HG03521 (cell line): Measurements from ENCODE around the gene NUP153.
A peak's percentile ranks its signal among the peaks of the same experiment; 100 is the strongest.
"Not testable (repeated sequence)": the region's sequence is repeated elsewhere in the genome, so short reads cannot be mapped to it uniquely, and the experiment has no call there.

Experiments used
- ATAC-seq: cut with Tn5 transposase; IDR thresholded peaks from one replicate; pipeline ENCODE4 v1.9.1; 2021; ENCODE audit warnings: mild to moderate bottlenecking, moderate library complexity; ENCODE audit not compliant: unreplicated experiment

NUP153 gene

DNA sequence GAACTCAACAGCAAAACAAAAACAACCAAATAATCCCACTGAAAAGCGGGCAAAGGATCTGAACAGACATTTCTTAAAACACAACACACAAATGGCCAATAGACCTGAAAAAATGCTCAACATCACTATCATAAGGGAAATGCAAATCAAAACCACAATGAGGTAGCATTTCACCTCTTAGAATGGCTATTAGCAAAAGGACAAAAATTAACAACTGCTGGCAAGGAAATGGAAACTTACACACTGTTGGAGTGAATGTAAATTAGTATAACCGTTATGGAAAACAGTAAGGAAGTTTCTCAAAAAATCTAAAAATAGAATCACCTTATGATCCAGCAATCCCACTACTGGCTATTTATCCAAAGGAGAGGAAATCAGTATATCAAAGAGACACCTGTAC is 85.7 kb downstream of the NUP153 start:
- no peak for ATAC-seq

DNA sequence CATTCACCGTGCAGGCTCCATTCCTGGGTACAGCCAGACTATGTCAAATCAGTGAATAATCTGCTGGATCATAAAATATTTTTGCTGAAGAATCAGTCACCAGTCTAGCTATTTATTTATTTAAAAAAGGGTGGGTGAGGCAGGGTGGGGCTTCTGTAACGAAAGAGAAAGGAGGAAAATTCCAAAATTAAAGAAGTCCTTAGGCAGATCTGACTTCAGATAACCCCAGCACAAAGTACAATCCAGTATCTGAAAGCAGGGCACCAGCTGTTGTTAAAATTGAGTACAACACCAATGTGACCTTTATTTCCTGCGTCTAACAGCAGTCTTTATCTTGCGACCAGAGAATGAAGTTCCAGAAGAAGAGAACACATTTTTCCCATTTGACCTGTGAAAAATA is 90.9 kb downstream of the NUP153 start:
- no peak for ATAC-seq

DNA sequence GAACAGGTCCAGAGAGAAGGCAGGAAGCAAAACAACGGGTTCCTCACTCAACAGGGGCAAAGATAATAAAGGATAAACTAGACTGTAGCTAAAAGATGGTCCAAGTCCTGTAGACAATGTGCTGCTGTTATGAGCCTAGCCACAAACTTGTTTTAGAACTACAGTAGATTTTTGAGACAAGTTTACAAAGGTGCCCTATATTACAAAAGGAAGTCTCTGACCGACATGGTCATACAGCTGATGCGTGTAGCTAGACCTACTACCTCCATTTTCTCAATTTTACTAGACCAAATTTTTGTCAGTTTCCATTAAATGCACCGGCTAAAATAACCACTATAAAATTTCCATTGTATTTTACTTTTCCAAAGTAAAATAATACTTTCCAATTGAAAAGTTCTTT is 94.7 kb downstream of the NUP153 start:
- ATAC-seq, result no peak

DNA sequence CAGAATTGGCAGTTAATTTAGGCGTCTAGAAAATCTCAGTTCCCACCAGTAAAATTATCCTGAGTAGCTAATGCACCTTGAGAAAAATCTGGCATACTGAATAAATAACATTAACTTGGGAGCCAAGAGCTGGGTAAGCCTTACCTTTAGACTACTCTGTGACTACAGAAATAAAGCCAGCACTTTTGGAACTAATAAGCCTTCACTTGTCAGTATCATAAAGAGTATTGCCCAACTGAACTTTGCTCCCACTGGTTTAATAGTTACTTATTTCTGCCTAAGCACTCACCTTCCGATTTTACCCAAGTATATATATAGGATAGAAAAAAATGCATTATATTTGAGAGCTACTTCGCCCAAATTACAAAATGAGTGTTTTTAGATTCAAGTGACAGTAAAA is 95.9 kb downstream of the NUP153 start:
- no peak for ATAC-seq

DNA sequence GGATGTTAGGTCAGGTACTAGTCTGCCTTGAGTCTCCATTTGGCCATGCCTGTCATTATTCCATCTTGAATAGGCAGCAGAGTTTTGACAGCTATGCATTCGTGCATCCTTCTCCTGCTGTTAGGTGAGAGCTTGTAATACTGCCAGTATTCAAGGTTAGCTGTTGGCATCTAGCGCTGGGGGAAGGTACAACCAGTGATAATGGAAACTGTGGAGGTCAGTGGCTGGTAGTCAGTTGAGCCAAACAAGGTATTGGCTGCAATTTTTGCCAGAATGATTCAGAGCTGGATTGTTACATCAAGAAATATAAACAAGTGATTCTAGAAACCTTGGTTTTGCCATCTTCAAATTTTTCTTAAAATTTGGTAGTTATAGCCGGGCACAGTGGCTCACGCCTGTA is 100.1 kb downstream of the NUP153 start:
- no peak for ATAC-seq

DNA sequence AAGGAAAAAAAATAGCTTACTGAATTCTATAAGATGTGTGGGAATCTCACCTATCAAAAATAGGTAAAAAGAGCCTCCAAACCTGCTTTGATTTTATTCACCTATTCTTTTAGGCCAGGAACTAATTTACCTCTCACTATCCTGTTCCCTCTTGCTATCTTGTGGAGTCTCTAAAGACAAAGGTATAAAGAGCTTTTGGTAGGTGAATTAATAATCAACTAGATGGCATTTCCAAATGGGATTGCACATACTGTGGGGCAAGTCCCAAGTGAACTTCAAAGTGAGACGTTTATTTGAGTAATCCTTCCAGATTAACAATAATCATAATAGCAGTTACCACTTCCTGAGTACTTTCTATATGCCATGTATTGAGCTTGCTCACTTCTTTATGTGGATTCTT is 103.8 kb downstream of the NUP153 start:
- ATAC-seq, result no peak

DNA sequence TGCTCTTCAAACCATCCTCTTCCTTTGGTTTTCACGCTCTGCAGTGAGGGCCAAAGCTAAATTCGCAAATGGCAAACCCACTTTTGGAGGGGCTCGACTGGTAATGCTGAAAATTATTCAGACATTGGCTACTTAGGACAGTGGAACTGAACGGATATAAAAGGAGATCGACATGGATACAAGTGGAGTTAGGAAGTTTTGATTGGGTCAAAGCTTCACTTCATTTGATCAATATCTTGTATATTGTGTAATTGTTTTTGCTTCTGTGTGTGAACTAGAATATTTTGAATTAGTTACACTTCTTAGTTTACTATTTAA is 105.4 kb downstream of the NUP153 start:
- no peak for ATAC-seq

DNA sequence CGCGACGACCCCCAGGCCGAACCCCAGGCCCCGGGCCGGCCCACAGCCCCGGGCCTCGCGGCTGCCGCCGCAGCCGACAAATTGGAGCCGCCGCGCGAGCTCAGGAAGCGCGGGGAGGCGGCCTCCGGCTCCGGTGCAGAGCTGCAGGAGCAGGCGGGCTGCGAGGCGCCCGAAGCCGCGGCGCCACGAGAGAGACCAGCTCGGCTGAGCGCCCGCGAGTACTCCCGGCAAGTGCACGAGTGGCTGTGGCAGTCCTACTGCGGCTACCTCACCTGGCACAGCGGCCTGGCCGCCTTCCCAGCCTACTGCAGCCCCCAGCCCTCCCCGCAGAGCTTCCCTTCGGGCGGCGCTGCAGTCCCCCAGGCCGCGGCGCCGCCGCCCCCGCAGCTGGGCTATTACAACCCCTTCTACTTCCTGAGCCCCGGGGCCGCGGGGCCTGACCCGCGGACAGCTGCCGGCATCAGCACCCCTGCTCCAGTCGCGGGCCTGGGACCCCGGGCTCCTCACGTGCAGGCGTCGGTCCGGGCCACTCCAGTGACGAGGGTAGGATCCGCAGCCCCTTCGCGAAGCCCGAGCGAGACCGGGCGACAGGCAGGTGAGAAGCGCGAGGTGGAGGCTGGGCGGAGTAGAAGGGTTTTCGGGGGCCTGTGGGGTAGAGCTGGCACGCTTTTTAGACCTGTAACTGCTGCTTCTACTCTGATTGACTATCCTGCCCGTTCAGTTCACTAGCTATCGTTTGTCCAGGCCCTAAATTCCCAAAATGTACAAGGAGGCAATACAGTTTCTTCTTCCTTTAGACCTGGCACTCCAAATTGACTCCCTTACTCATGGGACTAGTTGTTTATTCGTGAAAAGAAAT is 106.0 kb downstream of the NUP153 start:
- ATAC-seq, result peak; percentile 41

DNA sequence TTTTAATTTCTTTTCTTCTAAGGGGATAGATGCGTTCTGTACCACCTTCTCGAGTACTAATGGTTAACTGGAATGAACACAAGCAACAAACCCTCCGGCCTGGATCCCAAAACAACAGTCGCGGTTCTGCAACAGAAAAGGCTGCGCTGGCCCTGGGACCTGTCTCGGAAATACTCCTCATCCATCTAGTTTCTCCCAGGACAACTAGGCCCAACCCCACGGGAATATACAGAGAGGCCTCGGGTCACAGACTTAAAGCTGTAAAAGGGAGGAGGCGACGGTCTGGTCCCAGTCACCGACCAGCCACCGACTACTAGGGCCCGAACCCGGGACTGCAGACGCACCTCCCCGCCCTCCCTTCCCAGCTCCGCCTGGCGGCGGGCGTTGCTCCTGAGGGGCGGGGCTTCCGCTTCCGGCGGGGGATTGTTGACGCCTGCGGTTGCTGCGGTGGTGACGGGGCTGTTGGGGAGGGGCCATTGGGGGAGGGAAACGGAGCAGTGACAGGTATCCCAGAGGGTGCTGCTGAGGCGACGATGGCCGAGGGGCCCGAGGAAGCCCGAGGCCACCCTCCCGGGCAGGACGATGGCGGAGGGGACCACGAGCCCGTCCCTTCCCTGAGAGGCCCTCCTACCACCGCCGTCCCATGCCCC is 106.7 kb downstream of the NUP153 start, which contains the start of gene FAM8A1:
Gene FAM8A1, plus strand, starts transcription at position 426 of the 650 bp plus-strand sequence. Its CDS starts 108 bp downstream, at position 534.
- ATAC-seq, result peak; percentile 86

DNA sequence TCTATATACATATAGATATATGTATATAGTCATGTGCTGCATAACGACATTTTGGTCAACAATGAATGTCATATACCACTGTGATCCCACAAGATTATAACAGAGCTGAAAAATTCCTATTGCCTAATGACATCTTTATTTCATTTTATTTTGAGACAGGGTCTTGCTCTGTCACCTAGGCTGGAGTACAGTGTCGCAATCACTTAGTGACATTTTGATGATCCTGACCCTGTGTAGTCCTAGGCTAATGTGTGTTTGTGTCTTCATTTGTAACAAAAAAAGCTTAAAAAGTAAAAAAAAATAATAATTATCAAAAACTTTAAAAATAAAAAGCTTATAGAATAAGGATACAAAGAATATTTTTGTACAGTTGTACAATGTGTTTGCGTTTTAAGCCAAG is 110.6 kb downstream of the NUP153 start:
- no peak for ATAC-seq

DNA sequence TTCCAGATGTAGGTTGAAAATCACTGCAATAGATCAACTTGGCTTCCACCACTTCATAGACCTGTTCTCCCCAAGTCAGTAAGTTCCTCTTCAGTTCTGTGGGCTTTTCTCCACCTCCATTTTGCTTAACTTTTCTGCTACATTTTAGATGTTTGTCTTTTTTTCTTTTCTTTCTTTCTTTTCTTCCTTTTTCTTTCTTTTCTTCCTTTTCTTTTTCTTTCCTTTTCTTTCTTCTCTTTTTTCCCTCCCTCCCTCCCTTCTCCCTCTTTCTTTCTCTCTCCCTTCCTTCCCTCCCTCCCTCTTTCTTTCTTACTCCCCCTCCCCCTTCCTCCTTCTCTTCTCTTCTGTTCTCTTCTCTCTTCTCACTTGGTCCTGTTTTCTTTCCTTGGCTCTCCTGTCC is 113.5 kb downstream of the NUP153 start:
- ATAC-seq, result no peak

DNA sequence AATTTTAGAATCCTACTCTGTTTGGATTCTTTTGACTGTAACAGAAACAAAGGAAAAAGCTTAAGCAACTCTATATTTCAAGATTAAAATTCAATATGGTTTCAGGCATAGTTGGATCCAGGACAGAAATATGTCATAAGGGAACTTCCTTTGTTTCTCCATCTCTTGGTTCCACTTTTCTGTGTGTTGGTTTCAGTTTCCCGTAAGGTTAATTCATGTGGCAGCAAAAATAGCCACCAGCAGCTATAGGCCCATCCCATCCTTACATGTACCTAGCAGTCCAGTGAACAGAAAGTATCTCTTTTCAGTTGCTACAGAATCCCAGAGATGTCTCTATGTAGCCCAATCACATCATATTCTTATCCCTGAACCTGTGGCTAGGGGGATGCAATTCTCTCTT is 115.4 kb downstream of the NUP153 start:
- no peak for ATAC-seq

DNA sequence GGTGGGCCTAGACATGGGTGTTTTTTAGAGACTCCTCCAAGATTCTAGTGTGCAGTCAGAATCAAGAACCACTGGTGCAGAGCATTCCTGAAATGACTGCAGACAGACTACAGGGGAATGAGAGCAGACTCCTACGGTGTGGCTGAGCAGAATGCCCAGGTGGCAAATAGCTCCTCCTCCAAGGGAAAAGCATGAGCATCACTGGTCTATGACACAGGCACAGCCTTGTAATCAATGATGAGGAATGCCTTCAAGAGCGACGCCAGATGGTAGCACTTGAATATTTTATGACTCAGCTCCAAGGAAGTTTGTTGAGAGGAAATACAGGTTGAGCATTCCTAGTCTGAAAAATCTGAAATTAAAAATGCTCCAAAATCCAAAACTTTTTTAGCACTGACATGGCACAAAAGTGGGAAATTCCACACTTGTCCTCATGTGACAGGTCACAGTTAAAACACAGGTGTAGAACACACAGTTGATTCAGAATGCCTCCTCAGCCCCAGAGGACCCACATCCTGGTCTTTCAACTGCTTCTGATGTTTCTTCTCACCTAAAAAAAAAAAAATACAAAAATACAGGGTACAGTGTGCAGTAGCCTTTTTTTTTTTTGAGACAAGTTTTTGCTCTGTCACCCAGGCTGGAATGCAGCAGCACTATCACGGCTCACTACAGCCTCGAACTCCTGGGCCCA is 117.2 kb downstream of the NUP153 start:
- no peak for ATAC-seq

DNA sequence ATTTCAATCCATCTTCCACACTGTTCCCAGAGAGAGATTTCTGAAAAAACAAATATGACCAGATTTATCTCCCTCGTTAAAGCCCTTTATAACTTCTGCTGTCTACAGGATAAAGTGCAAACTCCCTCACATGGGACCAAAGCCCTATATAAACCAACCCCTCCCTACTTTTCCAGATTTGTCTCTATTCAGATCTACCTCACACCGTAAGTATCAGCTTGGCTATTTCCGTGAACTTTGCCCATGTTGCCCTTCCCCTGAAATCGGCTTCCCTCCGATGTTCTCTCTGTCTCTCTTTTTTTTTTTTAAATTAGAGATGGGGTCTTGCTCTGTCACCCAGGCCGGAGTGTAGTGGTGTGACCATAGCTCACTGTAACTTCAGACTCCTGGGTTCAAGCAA is 118.7 kb downstream of the NUP153 start:
- ATAC-seq, result no peak

DNA sequence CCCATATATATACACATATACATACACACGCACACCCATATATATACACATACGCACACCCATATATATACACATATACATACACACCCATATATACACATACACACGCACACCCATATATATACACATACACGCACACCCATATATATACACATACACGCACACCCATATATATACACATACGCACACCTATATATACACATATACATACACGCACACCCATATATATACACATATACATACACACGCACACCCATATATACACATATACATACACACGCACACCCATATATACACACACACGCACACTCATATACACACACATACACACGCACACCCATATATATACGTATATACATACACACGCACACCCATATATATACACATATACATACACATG is 120.1 kb downstream of the NUP153 start:
- ATAC-seq, result not testable (repeated sequence)

DNA sequence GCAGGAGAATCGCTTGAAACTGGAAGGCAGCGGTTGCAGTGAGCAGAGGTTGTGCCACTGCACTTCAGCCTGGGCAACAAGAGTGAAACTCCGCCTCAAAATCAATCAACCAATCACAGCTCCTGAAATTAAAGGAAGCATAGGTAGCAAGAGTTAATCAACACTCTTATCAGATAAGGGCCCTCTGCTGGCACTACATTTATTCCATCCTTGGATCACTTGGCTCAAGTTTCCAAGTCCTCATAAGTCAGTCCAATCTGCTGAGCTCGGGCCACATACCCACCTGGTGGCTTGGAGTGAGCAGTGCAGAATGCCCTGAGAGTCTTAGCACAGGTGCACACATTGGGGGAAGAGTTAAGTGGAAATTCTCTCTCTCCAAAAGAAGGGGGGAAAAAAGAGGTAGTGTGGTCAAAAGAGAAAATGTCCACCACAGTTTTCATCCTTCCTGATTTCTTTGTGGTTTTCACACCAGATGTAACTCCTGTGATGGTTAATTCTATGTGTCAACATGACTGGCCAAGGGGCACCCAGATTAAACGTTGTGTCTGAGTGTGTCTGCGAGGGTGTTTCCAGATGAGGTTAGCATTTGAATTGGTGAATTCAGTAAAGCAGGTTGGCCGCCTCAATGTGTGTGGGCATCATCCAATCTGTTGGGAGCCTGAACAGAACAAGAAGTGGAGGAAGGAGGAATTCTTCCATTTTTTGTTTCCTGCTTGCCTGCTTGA is 120.8 kb downstream of the NUP153 start:
- ATAC-seq, result no peak

DNA sequence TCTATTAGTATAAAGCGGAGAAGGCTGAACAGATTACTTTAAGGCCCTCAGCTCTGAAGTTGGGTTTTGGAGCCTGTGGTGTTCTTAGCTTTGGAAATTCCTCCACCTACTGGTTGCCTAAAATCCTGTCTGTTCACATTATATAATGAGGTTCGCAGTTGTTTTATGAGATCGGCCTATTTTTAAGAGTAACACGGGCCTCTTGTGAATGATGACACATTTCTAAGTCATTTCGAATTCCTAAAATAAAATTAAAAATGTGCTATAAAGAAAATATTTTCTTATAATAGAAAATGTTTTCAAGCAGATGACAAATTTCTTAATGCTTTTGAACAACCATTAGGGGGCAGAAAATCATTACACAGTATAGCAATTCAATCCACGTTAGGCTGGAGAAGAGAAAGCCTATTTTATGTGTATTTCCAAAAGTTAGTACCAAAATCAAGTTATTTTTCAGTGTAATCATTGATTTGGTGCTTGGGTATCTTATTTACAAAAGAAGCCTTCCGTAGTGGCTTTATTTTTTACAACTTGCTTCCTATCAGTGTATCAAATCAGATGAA is 122.4 kb downstream of the NUP153 start:
- no peak for ATAC-seq

DNA sequence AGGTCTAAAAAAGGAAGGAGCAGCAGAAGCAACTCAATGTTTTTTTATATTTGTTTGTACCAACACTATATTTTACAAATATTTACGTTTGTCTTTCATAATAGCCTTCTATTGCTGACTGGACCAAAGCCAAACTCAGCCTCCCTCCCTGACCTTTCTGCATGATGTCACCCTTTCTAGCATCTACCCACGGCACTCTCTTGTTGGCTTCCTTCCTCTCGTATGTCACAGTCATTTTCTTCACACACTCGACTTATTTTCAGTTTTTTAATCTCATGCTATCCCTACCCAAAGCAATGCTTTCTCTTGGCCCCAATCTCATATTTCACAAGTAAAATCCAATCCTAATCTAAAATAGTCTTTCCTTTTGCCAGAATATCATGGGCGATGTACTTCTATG is 122.9 kb downstream of the NUP153 start:
- no peak for ATAC-seq

DNA sequence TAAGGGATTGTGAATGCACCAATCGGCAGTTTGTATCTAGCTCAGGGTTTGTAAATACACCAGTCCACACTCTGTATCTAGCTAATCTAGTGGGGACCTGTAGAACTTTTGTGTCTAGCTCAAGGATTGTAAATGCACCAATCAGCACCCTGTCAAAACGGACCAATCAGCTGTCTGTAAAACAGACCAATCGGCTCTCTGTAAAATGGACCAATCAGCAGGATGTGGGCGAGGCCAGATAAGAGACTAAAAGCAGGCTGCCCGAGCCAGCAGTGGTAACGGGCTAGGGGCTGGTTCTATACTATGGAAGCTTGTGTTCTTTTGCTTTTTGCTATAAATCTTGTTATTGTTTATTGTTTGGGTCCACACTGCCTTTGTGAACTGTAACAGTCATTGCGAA is 125.4 kb downstream of the NUP153 start:
- not testable (repeated sequence) for ATAC-seq

DNA sequence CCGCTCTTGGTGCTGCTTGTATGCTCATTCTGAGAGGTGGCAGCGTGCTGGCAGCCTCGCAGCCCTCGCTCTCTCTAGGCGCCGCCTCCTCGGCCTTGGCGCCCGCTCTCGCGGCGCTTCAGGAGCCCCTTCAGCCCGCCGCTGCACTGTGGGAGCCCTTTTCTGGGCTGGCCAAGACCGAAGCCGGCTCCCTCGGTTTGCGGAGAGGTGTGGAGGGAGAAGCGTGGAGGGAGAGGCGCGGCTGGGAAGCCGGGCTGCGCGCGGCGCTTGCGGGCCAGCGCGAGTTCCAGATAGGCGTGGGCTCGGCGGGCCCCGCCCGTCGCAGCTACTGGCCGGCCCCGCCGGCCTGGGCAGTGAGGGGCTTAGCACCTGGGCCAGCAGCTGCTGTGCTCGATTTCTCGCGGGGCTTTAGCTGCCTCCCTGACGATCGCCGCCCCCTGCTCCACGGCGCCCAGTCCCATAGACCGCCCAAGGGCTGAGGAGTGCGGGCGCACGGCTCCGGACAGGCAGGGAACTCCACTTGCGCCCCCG is 126.1 kb downstream of the NUP153 start:
- peak; percentile 78 for ATAC-seq

DNA sequence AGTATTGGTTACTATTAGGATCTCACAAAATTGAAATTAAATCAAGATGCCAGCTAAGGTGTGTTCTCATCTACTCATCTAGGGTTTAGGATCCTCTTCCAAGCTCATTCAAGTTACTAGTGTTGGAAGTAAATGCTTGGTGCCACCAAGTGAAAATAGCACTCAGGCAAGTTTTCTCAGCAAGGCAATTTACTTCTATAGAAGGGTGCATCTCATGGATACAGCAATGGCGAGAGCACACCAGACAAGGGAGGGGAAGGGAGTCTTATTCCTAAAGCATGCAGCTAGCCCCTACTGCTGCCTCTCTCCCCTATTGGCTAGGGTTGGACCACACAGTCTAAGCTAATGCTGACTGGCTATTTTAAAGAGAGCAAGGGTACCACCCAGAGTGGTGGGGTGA is 129.7 kb downstream of the NUP153 start:
- ATAC-seq, result no peak
